ENCODE data around the gene SCGB3A1.

DNA sequence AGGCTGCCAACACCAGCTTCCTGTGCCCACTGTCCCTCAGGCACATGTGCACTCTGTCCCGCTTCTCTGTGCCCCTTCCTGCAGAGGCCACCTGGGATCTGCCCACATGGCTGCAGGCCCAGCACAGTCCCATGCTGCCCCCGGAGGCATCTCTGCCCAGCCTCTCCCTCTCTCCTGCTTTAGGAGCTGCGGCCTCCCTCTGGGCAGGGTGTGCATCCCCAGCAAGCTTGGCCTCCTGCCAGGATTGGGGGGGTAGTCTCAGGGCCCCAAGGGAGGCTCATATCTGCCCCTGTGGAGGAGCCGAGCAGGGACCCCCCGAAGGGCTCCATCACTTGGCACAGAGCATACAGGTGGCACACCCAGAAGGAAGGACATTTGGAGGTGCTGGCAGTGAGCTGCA, 33.3 kb upstream of the SCGB3A1 start:
- TF ChIP-seq, protein P1, sequence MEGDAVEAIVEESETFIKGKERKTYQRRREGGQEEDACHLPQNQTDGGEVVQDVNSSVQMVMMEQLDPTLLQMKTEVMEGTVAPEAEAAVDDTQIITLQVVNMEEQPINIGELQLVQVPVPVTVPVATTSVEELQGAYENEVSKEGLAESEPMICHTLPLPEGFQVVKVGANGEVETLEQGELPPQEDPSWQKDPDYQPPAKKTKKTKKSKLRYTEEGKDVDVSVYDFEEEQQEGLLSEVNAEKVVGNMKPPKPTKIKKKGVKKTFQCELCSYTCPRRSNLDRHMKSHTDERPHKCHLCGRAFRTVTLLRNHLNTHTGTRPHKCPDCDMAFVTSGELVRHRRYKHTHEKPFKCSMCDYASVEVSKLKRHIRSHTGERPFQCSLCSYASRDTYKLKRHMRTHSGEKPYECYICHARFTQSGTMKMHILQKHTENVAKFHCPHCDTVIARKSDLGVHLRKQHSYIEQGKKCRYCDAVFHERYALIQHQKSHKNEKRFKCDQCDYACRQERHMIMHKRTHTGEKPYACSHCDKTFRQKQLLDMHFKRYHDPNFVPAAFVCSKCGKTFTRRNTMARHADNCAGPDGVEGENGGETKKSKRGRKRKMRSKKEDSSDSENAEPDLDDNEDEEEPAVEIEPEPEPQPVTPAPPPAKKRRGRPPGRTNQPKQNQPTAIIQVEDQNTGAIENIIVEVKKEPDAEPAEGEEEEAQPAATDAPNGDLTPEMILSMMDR (conservative IDR thresholded peaks at IDR 0.05; ENCODE audit: low read length) = no peak
- TF ChIP-seq EZH2phosphoT487 (IDR thresholded peaks at IDR 0.05; ENCODE audit: borderline replicate concordance) = no peak

Data from Loucy (cell line).